Measurements from ENCODE around the gene UBE2E2.

Gene UBE2E2

GRCh38 chr3:23272820-23273219, 69.7 kb downstream of the UBE2E2 start (continued):
- no peak for TF ChIP-seq ZBTB11 (tag by site-specific recombination; conservative IDR thresholded peaks at IDR 0.05; ENCODE audit: low read depth)
- TF ChIP-seq ZNF184 (tag by site-specific recombination; IDR thresholded peaks at IDR 0.05): no peak

GRCh38 chr3:23275061-23275460, 71.9 kb downstream of the UBE2E2 start:
- Histone ChIP-seq H3K27ac (ENCODE audit: extremely low read depth, low read depth, low read length) (no peak overlapping the region), H3K4me3 (ENCODE audit: low read depth, low read length) (no peak overlapping the region), H3K36me3 (ENCODE audit: control insufficient read depth in 2 of 2, insufficient read depth in 1 of 2, low read length in 2 of 2) (no peaks in the 10 kb centered on the region), H3K4me1 (ENCODE audit: control insufficient read depth, insufficient read depth, low read length) (no peaks in the 10 kb centered on the region; the same call in 1 of the 2 replicates), H3K9me3 (ENCODE audit: control insufficient read depth, insufficient read depth, low read depth, low read length) (no peaks in the 10 kb centered on the region)
- POLR2A ChIA-PET: no interaction called here
- no peak for TF ChIP-seq CTCF (tag by site-specific recombination; IDR thresholded peaks at IDR 0.05)
- TF ChIP-seq ZNF221 (tag by site-specific recombination; IDR thresholded peaks at IDR 0.05; ENCODE audit: borderline replicate concordance): no peak
- no peak for TF ChIP-seq ZNF792 (tag by site-specific recombination; IDR thresholded peaks at IDR 0.05)
- TF ChIP-seq ZBTB6 (tag by site-specific recombination; IDR thresholded peaks at IDR 0.05): no peak
- TF ChIP-seq ZBTB26 (tag by site-specific recombination; optimal IDR thresholded peaks at IDR 0.05): no peak
- CTCF ChIA-PET: no interaction called here

- CTCF ChIA-PET: no interaction called here
- Histone ChIP-seq H3K36me3 (ENCODE audit: control insufficient read depth in 2 of 2, insufficient read depth in 1 of 2, low read length in 2 of 2) (no peaks in the 10 kb centered on the region), H3K4me1 (ENCODE audit: control insufficient read depth, insufficient read depth, low read length) (no peaks in the 10 kb centered on the region; the same call in 1 of the 2 replicates), H3K4me3 (ENCODE audit: low read depth, low read length) (no peak overlapping the region), H3K9me3 (ENCODE audit: control insufficient read depth, insufficient read depth, low read depth, low read length) (no peaks in the 10 kb centered on the region), H3K27ac (ENCODE audit: extremely low read depth, low read depth, low read length) (no peak overlapping the region)
- POLR2A ChIA-PET: no interaction called here
- no peak for TF ChIP-seq PRDM4 (tag by site-specific recombination; IDR thresholded peaks at IDR 0.05)
- no peak for TF ChIP-seq ZNF433 (tag by site-specific recombination; IDR thresholded peaks at IDR 0.05; ENCODE audit: low read depth)
- TF ChIP-seq KLF17 (tag by site-specific recombination; IDR thresholded peaks at IDR 0.05): no peak
- TF ChIP-seq ZIC2 (tag by site-specific recombination; IDR thresholded peaks at IDR 0.05): no peak
- no peak for TF ChIP-seq MEIS1 (CRISPR knock-in tag; IDR thresholded peaks at IDR 0.05; ENCODE audit: borderline replicate concordance)
- TF ChIP-seq ZNF274 (IDR thresholded peaks at IDR 0.05; ENCODE audit: low read length): no peak
- no peak for TF ChIP-seq ZNF274 (tag by site-specific recombination; IDR thresholded peaks at IDR 0.05; ENCODE audit: borderline replicate concordance)
- TF ChIP-seq ZNF324 (tag by site-specific recombination; IDR thresholded peaks at IDR 0.05): no peak
- TF ChIP-seq HIC1 (tag by site-specific recombination; IDR thresholded peaks at IDR 0.05): no peak
- TF ChIP-seq SETDB1 (IDR thresholded peaks at IDR 0.05; ENCODE audit: insufficient read length, low read length): no peak
- no peak for TF ChIP-seq SALL2 (tag by site-specific recombination; IDR thresholded peaks at IDR 0.05; ENCODE audit: borderline replicate concordance)
- TF ChIP-seq ZNF521 (tag by site-specific recombination; IDR thresholded peaks at IDR 0.05): no peak
- no peak for TF ChIP-seq BCL11B (tag by site-specific recombination; IDR thresholded peaks at IDR 0.05; ENCODE audit: low read depth)
Measured at GRCh38 chr3:23275814-23276213, 72.7 kb downstream of the UBE2E2 start.

Data from HEK293 (cell line).